ENCODE measurements around the gene CRADD. TPM values are rescaled to one million over a fixed set of nuclear protein-coding genes. Genes with fewer than 3 reads are reported as not detected.

The CRADD gene
- total RNA-seq, 1 experiment from 2014 or later = 7.6 TPM

GRCh38 chr12:93904124-93904523 is 226.9 kb downstream of the CRADD start:
- Histone ChIP-seq H3K4ac (ENCODE audit: low read depth, low read length) (no peak overlapping the region), H3K9me3 (ENCODE audit: control insufficient read depth, low read depth, low read length) (no peaks in the 10 kb centered on the region), H3K9ac (ENCODE audit: extremely low read depth, insufficient read length, low read length) (no peak overlapping the region), H4K20me1 (ENCODE audit: control insufficient read depth, insufficient read depth, insufficient read length) (no peaks in the 10 kb centered on the region), H3K14ac (ENCODE audit: insufficient read depth, low read length) (no peak overlapping the region), H2BK15ac (ENCODE audit: low read depth, low read length) (no peak overlapping the region), H2BK120ac (ENCODE audit: low read depth, low read length, poor library complexity, severe bottlenecking) (no peak overlapping the region), H3K27ac (ENCODE audit: insufficient read length, low read depth, low read length) (no peak overlapping the region), H2BK12ac (ENCODE audit: insufficient read length, low read depth, low read length) (no peak overlapping the region), H3K23me2 (ENCODE audit: insufficient read length, low read depth, low read length, poor library complexity, severe bottlenecking) (no peaks in the 10 kb centered on the region), H3K79me1 (ENCODE audit: insufficient read depth, low read depth, low read length, poor library complexity, severe bottlenecking) (no peaks in the 10 kb centered on the region), H2AK5ac (ENCODE audit: insufficient read length, low read length) (no peak overlapping the region), H3K56ac (ENCODE audit: insufficient read length, low read depth, low read length) (no peak overlapping the region), H2BK5ac (ENCODE audit: insufficient read length, low read length) (no peak overlapping the region), H3K27me3 (ENCODE audit: insufficient read depth, low read length) (no peaks in the 10 kb centered on the region), H3K79me2 (ENCODE audit: insufficient read depth, low read length) (no peaks in the 10 kb centered on the region), H2AFZ (ENCODE audit: low read length) (no peak overlapping the region), H4K91ac (ENCODE audit: insufficient read length, low read depth, low read length) (no peak overlapping the region), H3K23ac (ENCODE audit: insufficient read length, low read depth, low read length) (no peak overlapping the region), H2BK20ac (ENCODE audit: low read depth, low read length, poor library complexity, severe bottlenecking) (no peak overlapping the region), H4K5ac (ENCODE audit: insufficient read length, low read depth, low read length) (no peak overlapping the region), H3K4me2 (ENCODE audit: insufficient read depth, insufficient read length, low read length) (no peak overlapping the region), H3K18ac (ENCODE audit: insufficient read length, low read depth, low read length) (no peak overlapping the region), H4K8ac (replicated peaks; ENCODE audit: insufficient read length, low read depth, low read length) (no peak overlapping the region), H3K4me1 (ENCODE audit: insufficient read depth, low read length) (no peaks in the 10 kb centered on the region), H3T11ph (ENCODE audit: low read length) (no peak overlapping the region)
- peaks cover 13 to 15% of the 10 kb centered on the region in 2 experiments for H3K9me3 Mint-ChIP-seq
- no peak overlapping the region for H3K4me3 Mint-ChIP-seq
- TF ChIP-seq, protein P1, sequence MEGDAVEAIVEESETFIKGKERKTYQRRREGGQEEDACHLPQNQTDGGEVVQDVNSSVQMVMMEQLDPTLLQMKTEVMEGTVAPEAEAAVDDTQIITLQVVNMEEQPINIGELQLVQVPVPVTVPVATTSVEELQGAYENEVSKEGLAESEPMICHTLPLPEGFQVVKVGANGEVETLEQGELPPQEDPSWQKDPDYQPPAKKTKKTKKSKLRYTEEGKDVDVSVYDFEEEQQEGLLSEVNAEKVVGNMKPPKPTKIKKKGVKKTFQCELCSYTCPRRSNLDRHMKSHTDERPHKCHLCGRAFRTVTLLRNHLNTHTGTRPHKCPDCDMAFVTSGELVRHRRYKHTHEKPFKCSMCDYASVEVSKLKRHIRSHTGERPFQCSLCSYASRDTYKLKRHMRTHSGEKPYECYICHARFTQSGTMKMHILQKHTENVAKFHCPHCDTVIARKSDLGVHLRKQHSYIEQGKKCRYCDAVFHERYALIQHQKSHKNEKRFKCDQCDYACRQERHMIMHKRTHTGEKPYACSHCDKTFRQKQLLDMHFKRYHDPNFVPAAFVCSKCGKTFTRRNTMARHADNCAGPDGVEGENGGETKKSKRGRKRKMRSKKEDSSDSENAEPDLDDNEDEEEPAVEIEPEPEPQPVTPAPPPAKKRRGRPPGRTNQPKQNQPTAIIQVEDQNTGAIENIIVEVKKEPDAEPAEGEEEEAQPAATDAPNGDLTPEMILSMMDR (conservative IDR thresholded peaks at IDR 0.05) = no peak
- peaks cover 0 to 12% (median 0%) of the 10 kb centered on the region in 3 experiments; a peak in 3 of 7 replicates for H3K36me3 Mint-ChIP-seq (ENCODE audit: insufficient read depth in 1 of 3, low read depth in 3 of 3)
- no peak for DNase-seq
- no peak overlapping the region; a peak in 1 of 7 replicates for H3K27ac Mint-ChIP-seq
- peaks cover 4 to 7% of the 10 kb centered on the region in 2 experiments; a peak in 3 of 4 replicates for H3K4me1 Mint-ChIP-seq
- peaks cover 1% of the 10 kb centered on the region; the same call in 1 of the 2 replicates for H3K27me3 Mint-ChIP-seq (ENCODE audit: low read depth)
- WGBS (ENCODE audit: extremely low coverage, insufficient read length, low lambda C conversion rate) = no CpG with 5 or more reads among the region's 4 CpGs

Measured in H9 (cell line).